ENCODE measurements around the gene CLN6. TPM values are rescaled to one million over a fixed set of nuclear protein-coding genes. Genes with fewer than 3 reads are reported as not detected.

The CLN6 gene
- total RNA-seq, 4 donors from 2014 or later, result 13.4 to 18.2 (median 16.1) TPM

DNA sequence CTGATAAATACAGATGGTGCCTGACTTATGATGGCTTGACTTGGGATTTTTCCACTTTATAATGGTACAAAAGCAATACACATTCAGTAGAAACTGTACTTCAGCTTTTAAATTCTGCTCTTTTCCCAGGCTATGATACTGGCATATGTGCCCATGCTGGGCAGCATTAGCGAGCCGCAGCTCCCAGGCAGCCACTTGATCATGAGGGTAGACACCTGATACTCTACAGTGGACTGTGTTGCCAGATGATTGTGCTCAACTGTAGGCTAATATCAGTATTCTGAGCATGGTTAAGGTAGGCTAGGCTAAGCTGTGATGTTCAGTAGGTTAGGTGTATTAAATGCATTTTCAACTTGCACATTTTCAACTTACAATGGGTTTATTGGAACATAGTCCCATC is 30.4 kb upstream of the CLN6 start:
- Histone ChIP-seq H3K27me3 (no peaks in the 10 kb centered on the region), H3K4me3 (no peak overlapping the region), H3K9me3 (no peaks in the 10 kb centered on the region), H3K27ac (replicated peaks in 1 of 4) (no peak overlapping the region), H3K4me1 (peaks cover 13 to 23% (median 19%) of the 10 kb centered on the region in 4 donors), H3K36me3 (no peaks in the 10 kb centered on the region)
- DNase-seq (ENCODE audit: extremely low spot score), result no peak
- 94% methylated on average over 2 of the region's 2 CpGs for WGBS
- TF ChIP-seq POLR2A (IDR thresholded peaks at IDR 0.05; ENCODE audit: low read depth) (no peak), EP300 (IDR thresholded peaks at IDR 0.05) (no peak), POLR2AphosphoS5 (IDR thresholded peaks at IDR 0.05) (no peak)
- TF ChIP-seq, protein P1, sequence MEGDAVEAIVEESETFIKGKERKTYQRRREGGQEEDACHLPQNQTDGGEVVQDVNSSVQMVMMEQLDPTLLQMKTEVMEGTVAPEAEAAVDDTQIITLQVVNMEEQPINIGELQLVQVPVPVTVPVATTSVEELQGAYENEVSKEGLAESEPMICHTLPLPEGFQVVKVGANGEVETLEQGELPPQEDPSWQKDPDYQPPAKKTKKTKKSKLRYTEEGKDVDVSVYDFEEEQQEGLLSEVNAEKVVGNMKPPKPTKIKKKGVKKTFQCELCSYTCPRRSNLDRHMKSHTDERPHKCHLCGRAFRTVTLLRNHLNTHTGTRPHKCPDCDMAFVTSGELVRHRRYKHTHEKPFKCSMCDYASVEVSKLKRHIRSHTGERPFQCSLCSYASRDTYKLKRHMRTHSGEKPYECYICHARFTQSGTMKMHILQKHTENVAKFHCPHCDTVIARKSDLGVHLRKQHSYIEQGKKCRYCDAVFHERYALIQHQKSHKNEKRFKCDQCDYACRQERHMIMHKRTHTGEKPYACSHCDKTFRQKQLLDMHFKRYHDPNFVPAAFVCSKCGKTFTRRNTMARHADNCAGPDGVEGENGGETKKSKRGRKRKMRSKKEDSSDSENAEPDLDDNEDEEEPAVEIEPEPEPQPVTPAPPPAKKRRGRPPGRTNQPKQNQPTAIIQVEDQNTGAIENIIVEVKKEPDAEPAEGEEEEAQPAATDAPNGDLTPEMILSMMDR (IDR thresholded peaks at IDR 0.05), result no peak
- intact Hi-C loops (cut with DNase I), result no loop called here

DNA sequence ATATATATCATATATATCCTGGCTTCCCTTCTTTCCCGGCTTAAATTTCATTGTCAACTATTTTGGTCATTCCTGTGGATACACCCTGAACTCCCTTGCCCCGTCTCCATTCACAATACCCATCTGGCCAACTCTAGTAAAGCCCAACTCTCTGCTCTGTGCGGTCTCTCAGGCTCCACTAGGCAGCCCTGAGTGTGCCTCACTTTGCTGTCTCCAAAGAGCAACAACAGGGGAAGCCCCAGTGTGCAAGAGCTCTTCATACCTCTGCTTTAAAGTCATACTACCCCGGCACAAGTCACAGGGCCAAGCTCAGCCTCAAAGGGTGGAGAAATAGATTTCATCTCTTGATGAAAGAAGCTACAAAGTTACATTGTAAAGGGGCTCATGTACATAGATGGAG is 29.2 kb upstream of the CLN6 start:
- intact Hi-C loops (cut with DNase I), result no loop called here
- no peaks in the 10 kb centered on the region for H3K9me3 ChIP-seq
- TF ChIP-seq POLR2A (IDR thresholded peaks at IDR 0.05; ENCODE audit: low read depth), result no peak
- TF ChIP-seq POLR2AphosphoS5 (IDR thresholded peaks at IDR 0.05), result no peak
- no peak for TF ChIP-seq EP300 (IDR thresholded peaks at IDR 0.05)
- TF ChIP-seq, protein P1 (IDR thresholded peaks at IDR 0.05), result no peak
- no peak overlapping the region for H3K4me3 ChIP-seq
- H3K36me3 ChIP-seq, result no peaks in the 10 kb centered on the region
- WGBS, result 72% methylated on average over 4 of the region's 4 CpGs
- DNase-seq (ENCODE audit: extremely low spot score), result no peak
- peaks cover 13 to 25% (median 19%) of the 10 kb centered on the region in 4 donors for H3K4me1 ChIP-seq
- peak overlapping the region in 2 of 4 donors; percentile 7 to 23 for H3K27ac ChIP-seq (replicated peaks in 1 of 4)
- no peaks in the 10 kb centered on the region for H3K27me3 ChIP-seq

GRCh38 chr15:68256675-68257450 is 27.3 kb upstream of the CLN6 start:
- Histone ChIP-seq H3K27ac (replicated peaks in 1 of 4) (peak overlapping the region; percentile 83 to 90 (median 89)), H3K9me3 (no peaks in the 10 kb centered on the region), H3K36me3 (no peaks in the 10 kb centered on the region), H3K27me3 (no peaks in the 10 kb centered on the region), H3K4me1 (peaks cover 13 to 33% (median 23%) of the 10 kb centered on the region in 4 donors), H3K4me3 (peak overlapping the region; percentile 64 to 72 (median 66))
- WGBS, result 30% methylated on average over 29 of the region's 57 CpGs
- TF ChIP-seq, protein P1 (IDR thresholded peaks at IDR 0.05), result peak; percentile 3 to 19 (median 3)
- TF ChIP-seq POLR2A (IDR thresholded peaks at IDR 0.05; ENCODE audit: low read depth) (peak; percentile 68), EP300 (IDR thresholded peaks at IDR 0.05) (no peak), POLR2AphosphoS5 (IDR thresholded peaks at IDR 0.05) (peak; percentile 89 to 93)
- no peak for DNase-seq (ENCODE audit: extremely low spot score)
- intact Hi-C loops (cut with DNase I), result loop anchor here (2.0 kb wide), 1 partner anchor 50 kb away; no protein-coding TSS in a partner anchor

DNA sequence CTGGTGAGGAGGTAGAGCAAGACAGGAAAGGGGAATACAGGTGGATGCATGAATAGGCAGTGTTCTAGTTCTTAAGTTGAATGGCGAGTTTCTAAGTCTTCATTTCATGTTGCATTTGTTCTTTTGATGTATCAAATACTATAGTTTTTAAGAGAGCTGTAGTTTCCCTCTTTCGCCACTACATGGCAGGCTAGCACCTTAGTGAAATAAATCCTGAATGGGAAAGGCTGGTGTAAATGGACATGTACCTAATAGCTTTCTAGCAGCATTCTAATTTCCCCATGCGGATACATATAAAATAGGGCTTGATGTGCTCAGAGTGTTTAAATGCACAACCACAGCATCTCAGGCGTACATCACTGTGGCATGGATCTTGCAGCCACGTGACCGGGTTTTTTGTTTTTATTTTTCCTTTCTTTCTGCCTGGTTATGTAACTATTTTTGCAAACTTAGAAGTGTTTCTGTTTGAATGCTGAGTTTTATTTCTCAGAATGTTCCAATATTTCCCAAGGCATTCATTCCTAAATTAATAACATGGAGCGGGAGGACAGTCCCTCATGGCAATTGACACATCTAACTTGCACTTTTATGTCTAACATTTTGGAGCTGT is 23.5 kb upstream of the CLN6 start:
- Histone ChIP-seq H3K27me3 (no peaks in the 10 kb centered on the region), H3K4me3 (no peak overlapping the region), H3K9me3 (no peaks in the 10 kb centered on the region), H3K36me3 (no peaks in the 10 kb centered on the region), H3K27ac (replicated peaks in 1 of 4) (no peak overlapping the region), H3K4me1 (peaks cover 13 to 33% (median 23%) of the 10 kb centered on the region in 4 donors)
- DNase-seq (ENCODE audit: extremely low spot score), result no peak
- WGBS, result 23% methylated on average over 7 of the region's 7 CpGs
- intact Hi-C loops (cut with DNase I), result loop anchor here (2.0 kb wide), 1 partner anchor 130 kb away; no protein-coding TSS in a partner anchor
- TF ChIP-seq, protein P1 (IDR thresholded peaks at IDR 0.05), result peak; percentile 85 to 89 (median 89)
- TF ChIP-seq POLR2A (IDR thresholded peaks at IDR 0.05; ENCODE audit: low read depth), result no peak
- no peak for TF ChIP-seq EP300 (IDR thresholded peaks at IDR 0.05)
- no peak for TF ChIP-seq POLR2AphosphoS5 (IDR thresholded peaks at IDR 0.05)

Data from esophagus muscularis mucosa (tissue), 4 donors.